CD1c-positive myeloid dendritic cell (primary cell): ENCODE data around the gene LIN54.

Experiments
- DNase-seq: peaks from one replicate; pipeline ENCODE4 v3.0.0-alpha.2; 2016; ENCODE audit errors: extremely low spot score

Gene LIN54

DNA sequence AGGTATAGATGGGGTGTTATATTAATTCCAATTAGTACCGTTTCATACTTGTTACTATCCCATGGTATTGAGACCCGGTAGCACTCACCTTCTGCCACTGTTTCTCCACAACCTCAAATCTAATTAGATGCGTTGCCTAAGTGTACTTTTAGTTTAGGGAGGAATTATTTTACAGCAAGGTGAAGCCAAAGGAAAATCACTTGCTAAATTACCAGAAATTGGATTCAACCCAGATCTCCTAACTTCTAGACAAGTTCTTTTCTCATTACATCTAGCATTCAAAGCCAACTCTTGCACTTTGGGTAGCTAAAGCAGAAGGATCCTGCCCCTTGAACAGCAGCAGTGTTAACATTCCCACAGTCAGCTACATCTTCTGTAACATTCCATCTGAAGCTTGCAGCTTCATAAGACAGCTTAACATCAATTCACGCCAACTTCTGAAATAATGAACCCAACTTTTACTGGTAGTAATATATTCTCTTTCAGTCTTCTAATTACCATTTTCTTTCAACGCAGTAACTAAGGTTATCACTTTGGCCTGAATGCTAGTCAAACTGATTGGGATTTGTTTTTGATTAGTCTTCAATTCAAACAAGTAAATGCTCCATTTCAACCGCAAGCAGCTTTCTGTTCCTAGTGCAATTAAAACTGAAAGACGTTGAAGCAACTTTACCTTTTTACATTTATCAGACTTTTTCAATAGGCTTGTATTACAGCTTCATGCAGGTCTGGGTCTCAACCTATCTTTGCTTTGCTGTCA, 118.7 kb downstream of the LIN54 start:
- DNase-seq = no peak

DNA sequence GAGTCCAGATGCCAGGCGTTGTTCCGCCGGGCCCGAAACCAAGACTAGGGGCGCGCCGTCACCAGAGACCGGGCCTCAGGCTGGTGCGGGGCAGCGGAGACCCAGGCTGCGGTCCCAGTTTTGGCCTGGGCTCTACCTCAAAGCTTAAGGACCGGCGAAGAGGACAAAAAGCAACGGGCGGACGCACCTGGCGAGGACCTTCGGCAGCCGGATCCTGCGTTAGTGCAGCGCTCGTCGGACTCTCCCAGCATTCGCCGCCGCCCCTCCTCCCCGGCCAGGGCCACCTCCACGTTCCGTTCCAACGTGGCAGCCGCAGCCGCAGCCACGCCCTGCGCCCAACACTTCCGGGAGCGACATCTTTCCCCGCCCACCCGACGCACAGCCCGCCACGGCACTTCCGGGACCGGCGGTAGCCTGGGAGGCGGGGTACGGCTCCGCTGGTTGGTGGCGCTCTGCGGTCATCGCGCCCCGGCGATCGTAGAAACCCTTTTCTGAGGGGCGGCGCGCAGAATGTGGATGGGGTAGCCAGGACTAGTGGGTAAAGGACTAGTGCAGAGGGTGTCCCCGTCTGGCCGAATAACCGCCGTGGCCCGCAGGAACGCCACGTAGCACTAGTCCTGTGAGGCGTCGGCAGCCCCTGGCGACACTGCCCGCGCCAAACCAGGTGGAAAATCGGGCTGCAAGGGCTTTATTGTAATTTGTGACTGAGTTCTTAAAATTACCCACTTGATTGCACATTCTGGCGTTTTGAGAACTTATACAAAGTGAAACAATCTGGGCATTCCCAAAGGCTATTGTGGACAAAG, 119.5 kb downstream of the LIN54 start, which contains the start of gene SEC31A:
Gene SEC31A, minus strand, starts transcription at position 253 of the 806 bp plus-strand sequence. CDS start 9,217 bp downstream, outside the sequence.
- peak; percentile 99 for DNase-seq

DNA sequence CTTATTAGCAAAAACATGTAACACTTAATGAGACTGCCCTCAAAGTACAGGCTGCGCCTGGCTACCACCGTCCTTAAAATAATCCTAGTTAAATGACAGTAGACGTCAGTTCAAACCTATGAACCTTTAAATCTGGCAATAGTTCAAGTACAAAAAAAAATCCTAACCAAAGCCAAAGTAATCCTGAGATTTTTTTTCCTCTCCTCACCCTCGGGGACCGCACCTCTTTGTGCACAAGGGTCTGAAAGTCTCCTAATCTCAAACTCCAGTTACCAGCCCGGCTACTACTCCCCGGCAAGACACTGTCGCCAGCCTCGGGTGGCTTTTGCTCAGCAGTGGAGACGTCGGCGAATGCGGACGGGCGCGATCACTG, 120.1 kb downstream of the LIN54 start:
- DNase-seq = no peak

DNA sequence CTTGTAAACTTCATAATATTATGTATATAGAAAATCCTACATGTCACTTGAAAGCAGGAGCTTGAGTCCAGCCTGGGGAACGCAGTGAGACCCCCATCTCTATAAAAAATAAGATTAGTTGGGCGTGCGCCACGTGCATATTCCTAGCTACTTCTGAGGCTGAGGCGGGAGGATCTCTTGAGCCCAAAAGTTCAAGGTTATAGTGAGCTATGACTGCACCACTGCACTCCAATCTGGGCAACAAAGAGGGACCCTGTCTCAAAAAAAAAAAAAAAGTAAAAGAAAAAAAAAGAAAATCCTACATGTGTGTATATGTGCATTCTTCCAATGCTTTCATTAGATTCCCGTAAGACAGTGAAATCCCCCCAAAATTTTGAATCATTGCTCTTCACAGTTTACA, 121.3 kb downstream of the LIN54 start:
- no peak for DNase-seq

DNA sequence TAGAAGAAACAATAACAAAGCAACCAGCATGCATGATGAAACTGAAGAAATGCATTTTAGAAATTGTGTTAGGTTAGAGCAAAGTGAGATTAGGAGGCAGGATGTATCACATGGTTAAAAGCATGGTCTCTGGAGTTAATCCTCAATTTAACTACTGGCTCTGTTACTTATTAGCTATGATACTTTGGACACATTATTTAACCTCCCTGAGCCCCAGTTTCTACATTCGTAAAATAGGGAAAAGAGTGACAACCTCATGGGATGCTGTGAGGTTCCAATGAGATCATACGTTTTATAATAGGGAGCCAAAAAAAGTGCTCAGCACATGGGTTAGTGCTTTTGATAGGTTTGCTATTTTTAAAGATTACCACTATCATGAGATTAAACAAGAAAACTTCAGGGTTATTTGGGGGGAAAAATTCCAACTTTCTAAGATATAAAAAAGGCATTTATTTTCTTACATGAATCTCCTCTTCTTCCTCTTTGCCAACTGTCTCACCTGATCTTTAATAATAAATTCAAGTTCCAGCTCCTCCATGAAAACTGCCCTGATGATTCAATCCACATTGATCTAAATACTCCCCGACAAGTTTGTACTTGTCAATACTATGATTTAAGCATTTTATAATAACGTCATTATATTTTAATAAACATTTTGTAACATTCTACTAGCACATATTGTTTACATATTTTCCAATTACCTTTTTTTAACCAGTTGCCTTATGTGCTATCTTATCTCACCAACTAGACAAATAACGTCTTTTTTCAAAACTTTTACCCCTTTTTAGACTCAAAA, 124.3 kb downstream of the LIN54 start:
- DNase-seq = no peak

DNA sequence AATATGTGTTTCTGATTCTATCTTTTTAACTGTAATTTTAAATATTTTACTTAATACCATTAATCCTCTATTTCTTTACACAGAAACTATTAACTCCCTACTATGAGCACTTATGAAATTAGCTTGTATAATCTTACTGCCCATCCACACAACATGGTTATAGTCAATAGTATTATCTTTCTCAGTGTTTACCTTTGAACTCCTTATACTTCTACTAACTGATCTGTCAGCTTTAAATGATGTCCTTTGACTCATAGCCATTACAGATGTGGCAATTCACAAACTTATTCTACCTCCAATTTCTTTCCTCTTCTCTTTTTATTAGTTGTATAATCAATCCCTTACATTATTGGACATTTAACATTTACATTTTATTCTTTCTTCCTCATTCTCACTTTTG, 125.2 kb downstream of the LIN54 start:
- DNase-seq = no peak
